Measurements from ENCODE around the gene UTS2B.

DNA sequence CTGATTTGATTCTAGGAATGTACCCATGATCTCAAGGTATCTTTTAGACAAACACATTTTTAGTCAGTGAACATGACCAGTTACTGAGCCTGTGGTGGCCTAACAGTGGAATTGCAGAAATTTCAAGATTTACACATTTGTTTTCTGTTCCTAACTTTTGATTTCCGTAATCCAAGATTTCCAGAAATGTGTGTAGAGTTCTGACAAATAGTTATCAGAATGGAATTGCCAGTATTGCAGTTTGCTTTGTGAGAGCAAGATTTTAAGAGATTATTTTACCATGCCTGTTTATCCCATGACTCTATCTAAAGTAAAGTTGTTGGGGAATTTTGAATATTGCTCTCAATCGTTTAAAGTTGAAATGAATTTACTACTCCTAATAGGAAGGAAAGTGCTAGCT is 11.7 kb upstream of the UTS2B start:
- TF ChIP-seq, protein P1, sequence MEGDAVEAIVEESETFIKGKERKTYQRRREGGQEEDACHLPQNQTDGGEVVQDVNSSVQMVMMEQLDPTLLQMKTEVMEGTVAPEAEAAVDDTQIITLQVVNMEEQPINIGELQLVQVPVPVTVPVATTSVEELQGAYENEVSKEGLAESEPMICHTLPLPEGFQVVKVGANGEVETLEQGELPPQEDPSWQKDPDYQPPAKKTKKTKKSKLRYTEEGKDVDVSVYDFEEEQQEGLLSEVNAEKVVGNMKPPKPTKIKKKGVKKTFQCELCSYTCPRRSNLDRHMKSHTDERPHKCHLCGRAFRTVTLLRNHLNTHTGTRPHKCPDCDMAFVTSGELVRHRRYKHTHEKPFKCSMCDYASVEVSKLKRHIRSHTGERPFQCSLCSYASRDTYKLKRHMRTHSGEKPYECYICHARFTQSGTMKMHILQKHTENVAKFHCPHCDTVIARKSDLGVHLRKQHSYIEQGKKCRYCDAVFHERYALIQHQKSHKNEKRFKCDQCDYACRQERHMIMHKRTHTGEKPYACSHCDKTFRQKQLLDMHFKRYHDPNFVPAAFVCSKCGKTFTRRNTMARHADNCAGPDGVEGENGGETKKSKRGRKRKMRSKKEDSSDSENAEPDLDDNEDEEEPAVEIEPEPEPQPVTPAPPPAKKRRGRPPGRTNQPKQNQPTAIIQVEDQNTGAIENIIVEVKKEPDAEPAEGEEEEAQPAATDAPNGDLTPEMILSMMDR (conservative IDR thresholded peaks at IDR 0.05): no peak
- TF ChIP-seq EZH2 (IDR thresholded peaks at IDR 0.05; ENCODE audit: low read depth): no peak

Measured in PC-9 (cell line).